H9 (cell line): ENCODE results near the gene ZNF775. TPM values are rescaled to one million over a fixed set of nuclear protein-coding genes. Genes with fewer than 3 reads are reported as not detected.
A peak's percentile ranks its signal among the peaks of the same experiment; 100 is the strongest.

Experiments used
- DNase-seq: peaks from one replicate; pipeline ENCODE4 v3.0.0-alpha.2; 2017
- H2AFZ ChIP-seq: one replicate; pipeline ENCODE4 v1.6.1; 2013; ENCODE audit warnings: mild to moderate bottlenecking, low read length, control low read depth, moderate library complexity
- H2AK5ac ChIP-seq: 2 replicates; pipeline ENCODE4 v1.6.1; 2013; ENCODE audit warnings: low read length, control low read depth, mixed read lengths; ENCODE audit not compliant: insufficient read length
- H2BK120ac ChIP-seq: one replicate; pipeline ENCODE4 v1.6.1; 2013; ENCODE audit warnings: low read depth, mild to moderate bottlenecking, low read length, control low read depth, inconsistent platforms; ENCODE audit not compliant: poor library complexity, severe bottlenecking
- H2BK12ac ChIP-seq: 2 replicates; pipeline ENCODE4 v1.6.1; 2013; ENCODE audit warnings: low read length, control low read depth, mixed read lengths, low read depth; ENCODE audit not compliant: insufficient read length
- H2BK15ac ChIP-seq: 2 replicates; pipeline ENCODE4 v1.6.1; 2013; ENCODE audit warnings: low read depth, low read length, control low read depth
- H2BK20ac ChIP-seq: one replicate; pipeline ENCODE4 v1.6.1; 2013; ENCODE audit warnings: low read depth, mild to moderate bottlenecking, low read length, control low read depth, inconsistent platforms; ENCODE audit not compliant: poor library complexity, severe bottlenecking
- H2BK5ac ChIP-seq: 2 replicates; pipeline ENCODE4 v1.6.1; 2013; ENCODE audit warnings: low read length, control low read depth, mixed read lengths; ENCODE audit not compliant: insufficient read length
- H3K14ac ChIP-seq: 2 replicates; pipeline ENCODE4 v1.6.1; 2013; ENCODE audit warnings: low read length, control low read depth; ENCODE audit not compliant: insufficient read depth
- H3K18ac ChIP-seq: 2 replicates; pipeline ENCODE4 v1.6.1; 2013; ENCODE audit warnings: low read depth, mild to moderate bottlenecking, mixed read lengths, low read length, control low read depth; ENCODE audit not compliant: insufficient read length
- H3K23ac ChIP-seq: 2 replicates; pipeline ENCODE4 v1.6.1; 2013; ENCODE audit warnings: low read length, control low read depth, mixed read lengths, low read depth; ENCODE audit not compliant: insufficient read length
- H3K23me2 ChIP-seq: 2 replicates; pipeline ENCODE4 v1.6.1; 2013; ENCODE audit warnings: low read depth, mild to moderate bottlenecking, mixed read lengths, low read length, control low read depth; ENCODE audit not compliant: insufficient read length, poor library complexity, severe bottlenecking
- H3K27ac ChIP-seq: 2 replicates; pipeline ENCODE4 v1.5.1; 2013; ENCODE audit warnings: low read length, control low read depth, mixed read lengths, low read depth; ENCODE audit not compliant: insufficient read length
- H3K27me3 ChIP-seq: 2 replicates; pipeline ENCODE4 v1.6.1; 2013; ENCODE audit warnings: low read length, control low read depth, inconsistent platforms; ENCODE audit not compliant: insufficient read depth
- H3K4ac ChIP-seq: 2 replicates; pipeline ENCODE4 v1.6.1; 2013; ENCODE audit warnings: low read depth, mild to moderate bottlenecking, control low read depth, inconsistent platforms, low read length, moderate library complexity
- H3K4me1 ChIP-seq: 2 replicates; pipeline ENCODE4 v1.6.1; 2013; ENCODE audit warnings: low read length, control low read depth, inconsistent platforms; ENCODE audit not compliant: insufficient read depth
- H3K4me2 ChIP-seq: 2 replicates; pipeline ENCODE4 v1.6.1; 2013; ENCODE audit warnings: low read length, control low read depth, mixed read lengths; ENCODE audit not compliant: insufficient read length, insufficient read depth
- H3K56ac ChIP-seq: 2 replicates; pipeline ENCODE4 v1.6.1; 2013; ENCODE audit warnings: low read depth, mild to moderate bottlenecking, mixed read lengths, low read length, control low read depth; ENCODE audit not compliant: insufficient read length
- H3K79me1 ChIP-seq: 2 replicates; pipeline ENCODE4 v1.6.1; 2013; ENCODE audit warnings: low read depth, mild to moderate bottlenecking, moderate library complexity, low read length, control low read depth, inconsistent platforms; ENCODE audit not compliant: insufficient read depth, poor library complexity, severe bottlenecking
- H3K79me2 ChIP-seq: 2 replicates; pipeline ENCODE4 v1.6.1; 2013; ENCODE audit warnings: low read length, control low read depth, inconsistent platforms; ENCODE audit not compliant: insufficient read depth
- H3K9ac ChIP-seq: 2 replicates; pipeline ENCODE4 v1.6.1; 2013; ENCODE audit warnings: low read length, control low read depth, mixed read lengths; ENCODE audit not compliant: insufficient read length; ENCODE audit errors: extremely low read depth
- H3K9me3 ChIP-seq: one replicate; pipeline ENCODE4 v1.6.1; 2013; ENCODE audit warnings: low read depth, low read length, inconsistent platforms; ENCODE audit not compliant: control insufficient read depth
- H3T11ph ChIP-seq: one replicate; pipeline ENCODE4 v1.6.1; 2013; ENCODE audit warnings: mild to moderate bottlenecking, low read length, control low read depth, inconsistent platforms
- H4K20me1 ChIP-seq: one replicate; pipeline ENCODE4 v1.6.1; 2013; ENCODE audit not compliant: control insufficient read depth, insufficient read length, insufficient read depth
- H4K5ac ChIP-seq: 2 replicates; pipeline ENCODE4 v1.6.1; 2013; ENCODE audit warnings: low read depth, mild to moderate bottlenecking, mixed read lengths, low read length, control low read depth; ENCODE audit not compliant: insufficient read length
- H4K8ac ChIP-seq: replicated peaks from 2 replicates; pipeline ENCODE4 v1.6.1; 2013; ENCODE audit warnings: low read length, control low read depth, mixed read lengths, low read depth; ENCODE audit not compliant: insufficient read length
- H4K91ac ChIP-seq: 2 replicates; pipeline ENCODE4 v1.6.1; 2013; ENCODE audit warnings: low read depth, mild to moderate bottlenecking, moderate library complexity, mixed read lengths, low read length, control low read depth; ENCODE audit not compliant: insufficient read length
- H3K27ac Mint-ChIP-seq, 3 experiments: 2 replicates in 2 of 3; 3 replicates in 1 of 3; pipeline ENCODE4 v1.8.0; 2020 to 2021; ENCODE audit warnings: mixed read lengths in 3 of 3, mild to moderate bottlenecking in 1 of 3, moderate library complexity in 1 of 3
- H3K27me3 Mint-ChIP-seq: 2 replicates; pipeline ENCODE4 v1.8.0; 2021; ENCODE audit warnings: low read depth, mild to moderate bottlenecking, moderate library complexity, mixed read lengths
- H3K36me3 Mint-ChIP-seq, 3 experiments: 2 replicates in 2 of 3; 3 replicates in 1 of 3; pipeline ENCODE4 v1.8.0; 2020 to 2021; ENCODE audit warnings: low read depth in 3 of 3, mixed read lengths in 3 of 3; ENCODE audit not compliant: insufficient read depth in 1 of 3
- H3K4me1 Mint-ChIP-seq, 2 experiments: 2 replicates each; pipeline ENCODE4 v1.8.0; 2020; ENCODE audit warnings: mixed read lengths in 2 of 2
- H3K4me3 Mint-ChIP-seq, 2 experiments: 2 replicates in 1 of 2; 3 replicates in 1 of 2; pipeline ENCODE4 v1.8.0; 2020 to 2021; ENCODE audit warnings: mild to moderate bottlenecking in 2 of 2, mixed read lengths in 2 of 2, moderate library complexity in 1 of 2
- H3K9me3 Mint-ChIP-seq, 2 experiments: 2 replicates in 1 of 2; 3 replicates in 1 of 2; pipeline ENCODE4 v1.8.0; 2020; ENCODE audit warnings: mild to moderate bottlenecking in 2 of 2, mixed read lengths in 2 of 2, moderate library complexity in 1 of 2
- WGBS: extraction: QIAGEN DNeasy Blood & Tissue Kit; methylation state at CpG from one replicate; pipeline ENCODE4 v1.1.7; 2013; ENCODE audit warnings: missing lambda C conversion rate, low lambda C conversion rate, mixed read lengths; ENCODE audit not compliant: insufficient read length; ENCODE audit errors: extremely low coverage; 5-methylcytosine and 5-hydroxymethylcytosine counted together
- total RNA-seq: library from RNA; stranded (reverse); gene quantifications from 2 replicates; pipeline ENCODE4 v1.2.1, GENCODE V29; 2021
- TF ChIP-seq, protein P1 (sequence below): fragments of 200-600 bp; sonication (generic); conservative IDR thresholded peaks from 3 replicates; pipeline ENCODE4 v1.8.0; 2021; ENCODE audit warnings: antibody characterized with exemption, mild to moderate bottlenecking

ZNF775 gene
- total RNA-seq, 1 experiment from 2014 or later = 10.5 TPM

DNA sequence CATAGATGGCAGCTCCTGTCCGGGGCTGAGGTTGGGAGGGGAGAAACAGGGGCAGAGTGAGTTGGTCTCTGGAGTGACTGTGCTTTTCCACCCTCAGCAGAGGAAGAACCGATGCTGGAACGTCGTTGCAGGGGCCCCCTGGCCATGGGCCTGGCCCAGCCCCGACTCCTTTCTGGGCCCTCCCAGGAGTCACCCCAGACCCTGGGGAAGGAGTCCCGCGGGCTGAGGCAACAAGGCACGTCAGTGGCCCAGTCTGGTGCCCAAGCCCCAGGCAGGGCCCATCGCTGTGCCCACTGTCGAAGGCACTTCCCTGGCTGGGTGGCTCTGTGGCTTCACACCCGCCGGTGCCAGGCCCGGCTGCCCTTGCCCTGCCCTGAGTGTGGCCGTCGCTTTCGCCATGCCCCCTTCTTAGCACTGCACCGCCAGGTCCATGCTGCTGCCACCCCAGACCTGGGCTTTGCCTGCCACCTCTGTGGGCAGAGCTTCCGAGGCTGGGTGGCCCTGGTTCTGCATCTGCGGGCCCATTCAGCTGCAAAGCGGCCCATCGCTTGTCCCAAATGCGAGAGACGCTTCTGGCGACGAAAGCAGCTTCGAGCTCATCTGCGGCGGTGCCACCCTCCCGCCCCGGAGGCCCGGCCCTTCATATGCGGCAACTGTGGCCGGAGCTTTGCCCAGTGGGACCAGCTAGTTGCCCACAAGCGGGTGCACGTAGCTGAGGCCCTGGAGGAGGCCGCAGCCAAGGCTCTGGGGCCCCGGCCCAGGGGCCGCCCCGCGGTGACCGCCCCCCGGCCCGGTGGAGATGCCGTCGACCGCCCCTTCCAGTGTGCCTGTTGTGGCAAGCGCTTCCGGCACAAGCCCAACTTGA is 7.8 kb upstream of the ZNF775 start:
- Histone ChIP-seq H3K23me2 (peaks cover 16% of the 10 kb centered on the region), H4K8ac (no peak overlapping the region), H3K27me3 (no peaks in the 10 kb centered on the region), H3K56ac (no peak overlapping the region), H2BK12ac (no peak overlapping the region), H3K79me1 (peaks cover 7% of the 10 kb centered on the region), H2AFZ (no peak overlapping the region), H3K4me1 (peaks cover 3% of the 10 kb centered on the region; the same call in 1 of the 2 replicates), H3K14ac (no peak overlapping the region), H2BK5ac (no peak overlapping the region), H3T11ph (no peak overlapping the region), H2BK20ac (no peak overlapping the region), H3K18ac (no peak overlapping the region), H3K27ac (no peak overlapping the region), H2AK5ac (no peak overlapping the region), H4K91ac (no peak overlapping the region), H3K79me2 (peaks cover 12% of the 10 kb centered on the region; the same call in 1 of the 2 replicates), H4K5ac (no peak overlapping the region), H3K4me2 (no peak overlapping the region), H3K23ac (no peak overlapping the region), H3K9ac (no peak overlapping the region), H4K20me1 (no peaks in the 10 kb centered on the region), H2BK15ac (no peak overlapping the region), H2BK120ac (no peak overlapping the region), H3K9me3 (no peaks in the 10 kb centered on the region), H3K4ac (no peak overlapping the region)
- Mint-ChIP-seq H3K9me3 (no peaks in the 10 kb centered on the region), H3K27me3 (no peaks in the 10 kb centered on the region; the same call in 1 of the 2 replicates), H3K4me1 (peaks cover 45 to 57% of the 10 kb centered on the region in 2 experiments), H3K4me3 (no peak overlapping the region), H3K27ac (peak overlapping the region in 2 of 3 experiments; percentile 80 to 83; a peak in 2 of 7 replicates), H3K36me3 (peaks cover 30 to 54% (median 43%) of the 10 kb centered on the region in 3 experiments; a peak in 6 of 7 replicates)
- TF ChIP-seq, protein P1, sequence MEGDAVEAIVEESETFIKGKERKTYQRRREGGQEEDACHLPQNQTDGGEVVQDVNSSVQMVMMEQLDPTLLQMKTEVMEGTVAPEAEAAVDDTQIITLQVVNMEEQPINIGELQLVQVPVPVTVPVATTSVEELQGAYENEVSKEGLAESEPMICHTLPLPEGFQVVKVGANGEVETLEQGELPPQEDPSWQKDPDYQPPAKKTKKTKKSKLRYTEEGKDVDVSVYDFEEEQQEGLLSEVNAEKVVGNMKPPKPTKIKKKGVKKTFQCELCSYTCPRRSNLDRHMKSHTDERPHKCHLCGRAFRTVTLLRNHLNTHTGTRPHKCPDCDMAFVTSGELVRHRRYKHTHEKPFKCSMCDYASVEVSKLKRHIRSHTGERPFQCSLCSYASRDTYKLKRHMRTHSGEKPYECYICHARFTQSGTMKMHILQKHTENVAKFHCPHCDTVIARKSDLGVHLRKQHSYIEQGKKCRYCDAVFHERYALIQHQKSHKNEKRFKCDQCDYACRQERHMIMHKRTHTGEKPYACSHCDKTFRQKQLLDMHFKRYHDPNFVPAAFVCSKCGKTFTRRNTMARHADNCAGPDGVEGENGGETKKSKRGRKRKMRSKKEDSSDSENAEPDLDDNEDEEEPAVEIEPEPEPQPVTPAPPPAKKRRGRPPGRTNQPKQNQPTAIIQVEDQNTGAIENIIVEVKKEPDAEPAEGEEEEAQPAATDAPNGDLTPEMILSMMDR = no peak
- DNase-seq = peak; percentile 28
- WGBS = no CpG with 5 or more reads among the region's 48 CpGs
